GM10847 (cell line): ENCODE measurements around the gene MCF2L.

Source experiments
- POLR2A ChIP-seq: IDR thresholded peaks from 2 replicates; pipeline ENCODE4 v1.6.1; 2011; ENCODE audit not compliant: insufficient read length; ENCODE audit errors: extremely low read depth

MCF2L gene

DNA sequence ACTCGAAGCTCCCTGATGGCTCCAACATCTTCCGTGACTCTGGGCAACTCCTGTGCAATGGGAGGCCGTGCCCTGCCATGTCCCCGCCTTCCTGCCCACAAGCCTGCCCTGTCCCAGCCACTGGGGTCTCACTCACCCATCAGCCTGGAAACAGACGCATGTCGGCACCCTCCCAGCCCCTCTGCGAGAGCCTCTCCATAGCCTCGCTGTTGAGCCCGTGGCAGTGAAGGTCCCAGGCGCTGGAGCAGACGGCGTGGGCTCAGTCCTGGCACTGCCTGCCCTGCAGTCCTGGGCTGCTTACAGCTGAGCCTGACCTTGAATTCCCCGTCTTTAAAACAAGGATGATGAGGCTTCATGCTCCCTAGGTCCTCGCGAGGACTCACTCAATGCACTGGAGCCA, 37.0 kb downstream of the MCF2L start:
- TF ChIP-seq POLR2A = no peak

DNA sequence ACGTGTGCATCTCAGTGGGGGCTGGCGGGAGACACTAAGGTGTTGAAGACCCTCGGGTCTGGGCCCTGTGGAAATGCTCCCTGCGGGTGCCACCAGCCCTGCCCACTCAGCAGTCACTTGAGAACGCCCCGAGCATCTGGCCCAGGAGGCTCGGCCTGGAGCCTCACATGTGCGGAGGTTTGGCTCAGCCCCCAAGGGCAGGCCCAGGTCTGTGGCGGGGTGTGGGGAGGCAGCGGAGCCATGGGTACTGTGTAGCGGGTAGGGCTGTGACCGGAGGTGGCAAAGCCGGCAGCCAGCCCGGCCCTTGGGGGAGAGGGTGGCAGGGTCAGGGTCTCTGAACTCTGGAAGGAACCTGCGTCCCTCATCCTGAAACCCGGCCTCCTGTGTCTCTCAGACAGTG, 37.6 kb downstream of the MCF2L start:
- TF ChIP-seq POLR2A = no peak

- no peak for TF ChIP-seq POLR2A
Observed at GRCh38 chr13:113008851-113009250, 39.8 kb downstream of the MCF2L start.

DNA sequence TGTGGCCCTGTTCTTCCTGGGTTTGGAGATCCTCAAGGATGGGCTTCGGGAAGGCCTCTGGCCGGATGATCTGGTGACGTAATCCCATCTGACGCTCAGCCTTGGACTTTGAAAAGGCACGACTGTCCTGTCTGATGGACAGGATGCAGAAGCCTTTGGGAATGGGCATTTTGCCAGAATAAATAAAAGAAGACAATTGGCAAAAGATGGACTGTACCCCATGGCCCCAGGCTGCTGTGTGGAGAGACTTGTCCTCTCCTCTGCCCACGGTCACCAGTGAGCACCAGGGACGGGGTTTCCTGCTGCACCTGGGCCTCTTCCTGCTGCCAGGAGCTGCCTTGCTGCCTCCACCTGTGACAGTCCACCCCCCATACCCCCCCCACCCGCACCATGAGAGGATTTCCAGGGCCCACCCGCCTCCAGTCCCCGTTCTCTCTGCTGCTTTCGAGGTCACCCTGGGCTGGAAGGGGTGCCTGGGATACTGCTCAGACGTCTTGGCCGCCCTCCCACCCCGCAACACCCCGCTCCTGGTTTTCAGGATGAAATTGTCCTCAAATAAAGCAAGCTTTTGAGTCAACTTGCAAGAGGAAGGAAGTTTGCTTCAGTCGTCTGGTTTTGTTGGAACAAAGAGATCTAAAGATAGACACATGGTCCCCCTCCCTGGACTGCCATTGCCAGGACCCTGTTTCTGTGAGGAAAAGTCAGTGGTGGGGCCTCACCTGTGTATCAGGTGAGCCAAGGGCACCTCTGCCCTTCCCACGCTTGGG, 40.9 kb downstream of the MCF2L start:
- TF ChIP-seq POLR2A = no peak

DNA sequence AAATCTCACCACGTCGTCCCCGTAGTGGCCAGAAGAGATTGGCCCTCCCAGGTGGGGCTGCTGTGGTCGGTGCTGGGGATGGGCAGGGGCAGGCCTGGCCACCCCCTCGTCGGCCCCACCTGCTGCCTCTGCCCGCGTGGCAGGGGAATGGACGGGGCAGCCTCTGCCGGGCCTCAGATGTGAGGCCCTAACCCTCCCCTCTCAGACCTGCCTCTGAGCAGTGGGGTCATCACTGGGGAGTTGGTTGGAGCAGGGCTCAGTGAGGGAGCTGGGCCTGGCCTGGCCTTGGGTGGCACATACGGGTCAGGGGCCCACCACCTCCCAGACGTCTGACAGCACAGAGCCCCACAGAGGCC, 41.5 kb downstream of the MCF2L start:
- no peak for TF ChIP-seq POLR2A

DNA sequence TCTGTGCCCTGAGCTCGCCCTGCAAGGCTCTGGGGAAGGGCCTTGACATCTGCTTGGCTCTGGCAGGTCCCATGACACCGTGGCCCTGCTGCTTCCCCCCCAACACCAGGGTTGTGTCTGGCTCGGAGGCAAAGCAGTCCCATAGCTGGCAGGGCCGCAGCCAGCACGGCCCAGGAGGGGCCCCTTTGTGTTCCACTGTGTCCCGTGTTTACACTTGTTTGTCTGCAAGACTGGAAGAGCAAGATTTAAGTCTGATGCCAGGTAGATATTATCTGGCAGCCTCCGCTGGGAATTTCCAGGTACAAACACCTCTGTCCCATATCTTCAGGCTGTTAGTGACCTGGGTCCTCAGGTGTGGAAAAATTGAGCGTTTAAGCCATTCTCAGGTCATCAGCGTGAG, 44.3 kb downstream of the MCF2L start:
- no peak for TF ChIP-seq POLR2A

GRCh38 chr13:113013878-113014751, 45.1 kb downstream of the MCF2L start:
- no peak for TF ChIP-seq POLR2A

DNA sequence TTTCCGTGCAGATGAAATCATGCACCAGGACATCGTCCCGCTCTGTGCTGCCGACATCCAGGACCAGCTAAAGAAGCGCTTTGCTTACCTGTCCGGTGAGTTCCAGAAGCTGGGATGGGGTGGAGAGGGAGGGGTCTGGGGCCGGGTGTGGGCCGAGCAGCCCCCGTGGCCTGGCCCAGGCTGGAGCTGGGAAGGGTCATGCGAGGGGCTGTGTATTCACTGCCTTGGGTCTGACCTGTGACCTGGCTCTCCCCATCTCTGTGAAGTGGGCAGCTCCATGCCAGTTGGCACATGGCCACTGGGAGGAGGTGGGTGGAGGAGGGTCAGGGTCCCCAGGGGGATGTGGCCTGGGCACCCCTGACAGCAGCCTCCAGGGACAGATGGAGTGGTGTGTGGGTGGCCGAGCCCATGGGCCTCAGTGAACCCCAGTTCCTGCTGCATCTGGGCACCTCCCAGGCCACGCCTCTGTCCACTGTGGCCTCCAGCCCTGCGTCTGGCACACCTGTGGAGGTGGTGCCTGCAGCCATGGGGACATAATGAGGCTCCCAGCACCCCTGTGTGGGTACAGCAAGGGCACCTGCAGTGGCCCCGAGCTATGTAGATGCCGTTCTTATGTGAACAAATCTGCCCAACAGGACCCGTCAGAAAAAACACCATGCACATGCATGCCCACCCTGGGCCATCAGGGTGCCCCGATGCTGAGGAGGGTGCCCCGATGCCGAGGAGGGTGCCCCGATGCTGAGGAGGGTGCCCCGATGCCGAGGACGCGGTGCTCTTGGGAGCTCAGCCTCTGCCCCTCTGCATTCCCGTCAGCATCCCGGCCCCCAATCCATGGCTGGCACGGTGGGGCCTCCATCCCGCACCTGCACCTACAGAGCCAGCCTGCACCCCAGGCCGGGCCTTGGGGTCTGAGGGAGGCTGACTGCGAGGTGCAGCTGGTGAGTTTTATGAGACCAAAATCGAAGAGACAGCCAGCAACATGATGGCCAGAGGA, 46.0 kb downstream of the MCF2L start:
- TF ChIP-seq POLR2A = no peak

GRCh38 chr13:113015826-113016525, 47.0 kb downstream of the MCF2L start:
- TF ChIP-seq POLR2A = no peak

DNA sequence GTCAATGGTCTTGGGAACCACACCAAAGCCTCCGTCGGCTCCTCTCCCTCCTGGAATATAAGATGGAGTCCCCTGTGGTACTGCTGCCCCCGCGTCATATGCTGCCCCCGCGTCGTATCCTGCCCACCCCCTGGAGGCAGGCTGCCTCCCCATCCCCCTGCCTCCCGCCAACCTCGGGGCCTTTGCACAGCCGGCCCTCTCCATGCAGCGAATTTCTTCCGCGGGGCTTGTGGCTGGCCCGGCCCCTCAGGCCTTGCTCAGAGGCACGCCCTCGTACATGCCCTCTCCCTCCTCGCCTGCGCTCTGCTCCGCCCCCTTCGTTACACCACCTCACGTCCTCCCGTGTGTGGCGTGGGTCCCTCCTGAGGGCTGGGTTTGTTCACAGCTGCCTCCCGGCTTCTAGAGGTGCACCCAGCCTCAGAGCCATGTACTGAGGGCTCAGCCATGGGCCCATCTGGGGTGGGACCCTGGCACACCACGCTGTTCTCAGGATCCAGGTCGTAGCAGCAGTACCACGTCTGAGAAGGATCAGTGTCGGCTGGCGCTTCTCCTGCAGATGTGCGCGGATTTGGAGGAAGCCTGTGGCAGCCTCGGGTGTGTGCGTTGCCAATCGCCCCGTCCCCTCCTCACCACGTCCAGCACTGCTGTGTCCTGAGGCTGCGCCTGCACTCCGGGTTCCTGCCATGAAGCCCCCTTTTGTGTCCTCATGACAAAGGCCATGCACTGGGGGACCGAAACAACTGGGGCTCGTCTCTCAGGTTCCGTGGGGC, 47.7 kb downstream of the MCF2L start:
- TF ChIP-seq POLR2A = no peak

GRCh38 chr13:113017506-113018215, 48.6 kb downstream of the MCF2L start:
- TF ChIP-seq POLR2A = no peak

DNA sequence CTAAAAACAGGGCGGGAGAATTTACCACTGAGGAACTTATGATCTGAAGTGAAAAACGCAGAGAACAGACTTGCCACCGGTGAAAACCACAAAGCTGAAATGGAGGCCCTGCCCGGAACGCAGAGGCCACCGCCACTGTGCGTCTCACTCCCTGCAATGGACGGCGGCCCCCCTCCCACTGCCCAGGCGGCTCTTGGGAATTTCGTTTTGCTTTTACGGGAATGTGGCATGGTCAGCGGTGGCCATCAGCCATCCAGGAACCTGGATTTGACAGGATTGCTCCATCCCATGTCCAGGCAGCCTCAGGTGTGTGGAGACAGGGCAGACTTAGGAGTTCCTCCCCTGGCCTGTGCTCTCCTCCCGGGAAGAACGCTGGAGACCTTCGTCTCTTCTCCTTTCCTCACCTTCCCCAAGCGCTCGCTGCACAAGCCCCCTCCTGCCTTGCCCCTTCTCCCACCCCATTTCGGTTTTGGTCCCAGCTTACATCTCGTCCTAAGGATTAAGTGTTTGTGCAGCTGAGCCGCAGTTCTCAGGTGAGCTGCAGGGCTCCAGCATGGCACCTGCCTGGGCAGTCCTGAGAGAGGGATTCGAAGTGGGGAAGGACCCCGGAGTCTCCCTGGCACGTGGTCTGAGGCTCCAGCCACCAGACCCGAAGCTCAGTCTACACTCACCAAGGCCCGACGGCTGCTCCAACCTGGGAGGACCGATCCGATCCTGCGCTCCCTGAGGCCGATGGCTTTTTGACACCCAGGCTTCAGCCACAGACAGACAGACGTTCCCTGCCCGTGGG, 49.9 kb downstream of the MCF2L start:
- TF ChIP-seq POLR2A = no peak
